Stimulated activated naive CD8-positive, alpha-beta T cell treated with anti-CD3 and anti-CD28 coated beads, Interleukin-15, Interleukin-2, amounts not matched to agents 100 U/mL and 50 U/mL, for 24 hours (primary cell): ENCODE measurements around the gene KCNK17.
"Not testable (repeated sequence)": the region's sequence is repeated elsewhere in the genome, so short reads cannot be mapped to it uniquely, and the experiment has no call there.

Experiments
- ATAC-seq: fragments of 150-1000 bp; cut with Tn5 transposase; one replicate; pipeline ENCODE4 v1.10.0; 2021
- DNase-seq: peaks from one replicate; pipeline ENCODE4 v3.0.0; 2021

KCNK17 gene

GRCh38 chr6:39302011-39302410 lies 12.2 kb downstream of the KCNK17 start:
- DNase-seq = no peak
- ATAC-seq = no peak

- DNase-seq (no peak), ATAC-seq (no peak)
Observed at GRCh38 chr6:39301606-39302005, 12.6 kb downstream of the KCNK17 start.

GRCh38 chr6:39300739-39301138 lies 13.5 kb downstream of the KCNK17 start:
- no peak for DNase-seq
- ATAC-seq = no peak

- DNase-seq (no peak), ATAC-seq (no peak)
Observed at GRCh38 chr6:39298061-39298460, 16.2 kb downstream of the KCNK17 start.

- DNase-seq (no peak), ATAC-seq (no peak)
Observed at GRCh38 chr6:39296745-39297640, 17.2 kb downstream of the KCNK17 start.

GRCh38 chr6:39295611-39296011 lies 18.6 kb downstream of the KCNK17 start:
- no peak for ATAC-seq

GRCh38 chr6:39294899-39295298 lies 19.3 kb downstream of the KCNK17 start:
- ATAC-seq (no peak), DNase-seq (no peak)

More at GRCh38 chr6:39295611-39296011, 18.6 kb downstream of the KCNK17 start:
- no peak for DNase-seq

GRCh38 chr6:39294133-39294532 lies 20.1 kb downstream of the KCNK17 start:
- ATAC-seq (no peak), DNase-seq (no peak)

- DNase-seq = no peak
- no peak for ATAC-seq
Observed at GRCh38 chr6:39292637-39293036, 21.6 kb downstream of the KCNK17 start.

- ATAC-seq = peak; percentile 42
- DNase-seq = no peak
Observed at GRCh38 chr6:39289490-39289889, 24.7 kb downstream of the KCNK17 start.

GRCh38 chr6:39287601-39288000 lies 26.6 kb downstream of the KCNK17 start:
- ATAC-seq (no peak), DNase-seq (no peak)

- ATAC-seq, DNase-seq: not testable (repeated sequence)
Observed at GRCh38 chr6:39286596-39286995, 27.6 kb downstream of the KCNK17 start.

- ATAC-seq = no peak
Observed at GRCh38 chr6:39282774-39283173, 31.4 kb downstream of the KCNK17 start.

GRCh38 chr6:39281312-39281980 lies 32.8 kb downstream of the KCNK17 start:
- ATAC-seq (no peak), DNase-seq (no peak)

More at GRCh38 chr6:39282774-39283173, 31.4 kb downstream of the KCNK17 start:
- no peak for DNase-seq

GRCh38 chr6:39280247-39280731 lies 33.9 kb downstream of the KCNK17 start:
- ATAC-seq = peak; percentile 11

GRCh38 chr6:39279539-39279938 lies 34.7 kb downstream of the KCNK17 start:
- no peak for DNase-seq
- ATAC-seq = no peak

More at GRCh38 chr6:39280247-39280731, 33.9 kb downstream of the KCNK17 start:
- DNase-seq = no peak

- DNase-seq (no peak), ATAC-seq (no peak)
Observed at GRCh38 chr6:39276379-39276995, 37.7 kb downstream of the KCNK17 start.

GRCh38 chr6:39274903-39275302 lies 39.3 kb downstream of the KCNK17 start:
- DNase-seq = no peak
- ATAC-seq = no peak

- ATAC-seq = no peak
- no peak for DNase-seq
Observed at GRCh38 chr6:39274471-39274870, 39.7 kb downstream of the KCNK17 start.

- ATAC-seq = no peak
- DNase-seq = no peak
Observed at GRCh38 chr6:39273406-39273821, 40.8 kb downstream of the KCNK17 start.

- no peak for ATAC-seq
- DNase-seq = no peak
Observed at GRCh38 chr6:39269961-39270360, 44.3 kb downstream of the KCNK17 start.

- no peak for ATAC-seq
Observed at GRCh38 chr6:39268721-39269120, 45.5 kb downstream of the KCNK17 start.

GRCh38 chr6:39268171-39268570 lies 46.0 kb downstream of the KCNK17 start:
- no peak for ATAC-seq

More at GRCh38 chr6:39268721-39269120, 45.5 kb downstream of the KCNK17 start:
- DNase-seq = no peak

More at GRCh38 chr6:39268171-39268570, 46.0 kb downstream of the KCNK17 start:
- DNase-seq = no peak
